Urinary bladder (tissue), 4 donors: ENCODE measurements around the gene SCARF2. TPM values are rescaled to one million over a fixed set of nuclear protein-coding genes. Genes with fewer than 3 reads are reported as not detected.
A peak's percentile ranks its signal among the peaks of the same experiment; 100 is the strongest.
"Not testable (repeated sequence)": the region's sequence is repeated elsewhere in the genome, so short reads cannot be mapped to it uniquely, and the experiment has no call there.

Experiments
- DNase-seq: peaks from one replicate; pipeline ENCODE4 v3.0.0-alpha.2; 2015; ENCODE audit errors: extremely low spot score
- H3K27ac ChIP-seq: one replicate; pipeline ENCODE4 v1.5.1; 2013; ENCODE audit warnings: low read depth, mild to moderate bottlenecking, moderate library complexity
- H3K36me3 ChIP-seq: one replicate; pipeline ENCODE4 v1.6.1; 2013; ENCODE audit warnings: mild to moderate bottlenecking, moderate library complexity; ENCODE audit not compliant: insufficient read depth
- H3K4me1 ChIP-seq: one replicate; pipeline ENCODE4 v1.6.1; 2013; ENCODE audit warnings: mild to moderate bottlenecking, moderate library complexity; ENCODE audit not compliant: insufficient read depth
- H3K4me3 ChIP-seq: one replicate; pipeline ENCODE4 v1.5.1; 2013; ENCODE audit warnings: low read depth, low read length
- WGBS: extraction: QIAGEN DNeasy Blood & Tissue Kit; methylation state at CpG from one replicate; pipeline ENCODE4 v1.1.7; 2013; 5-methylcytosine and 5-hydroxymethylcytosine counted together
- polyA plus RNA-seq: library from polyadenylated mRNA; stranded (reverse); fragments of 200-250 nt; gene quantifications from one replicate; pipeline ENCODE4 v1.2.3, GENCODE V29; 2013
- total RNA-seq: library from RNA; depleted of rRNA; stranded (reverse); fragments of >200 nt; gene quantifications from one replicate; pipeline ENCODE4 v1.2.3, GENCODE V29; 2014
- donor health status: healthy with polysubstance abuse.
- donor health status: healthy.

Gene SCARF2
- total and polyA plus RNA-seq, 2 donors = 10.4 to 16.8 TPM

DNA sequence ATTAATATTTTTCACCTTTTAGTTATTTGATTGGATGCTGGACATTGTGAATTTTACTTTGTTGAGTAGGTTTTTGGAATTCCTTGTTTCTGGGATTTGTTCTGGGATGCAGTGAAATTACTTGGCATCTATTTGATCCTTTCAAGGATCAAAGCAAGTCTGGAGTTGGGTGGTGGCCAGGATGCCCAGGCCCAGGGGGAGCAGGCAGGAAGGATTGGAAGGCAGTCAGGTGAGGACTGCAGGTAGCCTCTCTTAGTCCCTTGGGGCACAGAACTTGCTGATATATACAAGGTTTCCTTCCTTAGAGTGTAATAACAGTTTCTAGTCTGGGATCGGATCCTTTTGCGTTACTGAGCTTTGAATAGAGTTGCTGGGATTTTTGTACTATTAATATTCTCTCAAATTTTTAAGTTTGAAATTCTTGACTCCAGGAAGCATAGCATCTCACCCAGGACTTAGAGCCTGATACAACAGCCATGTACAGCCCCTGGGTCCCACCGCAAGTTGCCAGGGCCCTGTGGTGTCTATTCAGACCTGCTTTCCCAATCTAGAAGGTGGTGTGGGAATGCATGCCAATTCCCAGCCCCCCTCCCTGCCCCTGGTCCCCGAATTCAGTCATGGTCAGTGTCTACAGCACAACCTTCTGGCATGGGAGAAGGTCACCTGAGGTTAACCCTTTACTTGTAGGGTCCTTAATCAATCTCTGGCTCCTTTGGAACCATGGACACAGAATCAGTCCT lies 37.6 kb downstream of the SCARF2 start:
- Histone ChIP-seq H3K36me3 (no peaks in the 10 kb centered on the region), H3K4me1 (no peaks in the 10 kb centered on the region), H3K27ac (no peak overlapping the region), H3K4me3 (no peak overlapping the region)
- 84% methylated on average over 4 of the region's 4 CpGs for WGBS
- no peak for DNase-seq

DNA sequence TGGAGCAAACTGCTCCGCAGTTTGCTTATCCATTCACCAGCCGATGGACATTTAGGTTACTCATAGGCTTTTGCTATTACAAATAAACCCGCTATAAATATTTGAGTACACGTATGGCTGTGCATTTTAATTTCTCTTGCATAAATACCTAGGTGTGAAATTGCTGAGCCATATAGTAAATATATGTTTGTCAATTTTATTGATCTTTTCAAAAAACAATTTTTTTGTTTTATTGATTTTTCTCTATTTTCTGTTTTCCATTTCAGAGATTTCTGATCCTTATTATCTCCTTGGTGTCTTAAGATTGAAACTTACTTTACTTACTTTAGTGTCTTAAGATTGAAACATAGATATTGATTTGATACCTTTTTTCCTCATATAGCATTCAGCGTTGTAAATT lies 39.2 kb downstream of the SCARF2 start:
- WGBS = 93% methylated on average over 5 of the region's 5 CpGs
- no peaks in the 10 kb centered on the region for H3K36me3 ChIP-seq
- no peak overlapping the region for H3K27ac ChIP-seq
- H3K4me3 ChIP-seq = no peak overlapping the region
- H3K4me1 ChIP-seq = no peaks in the 10 kb centered on the region
- no peak for DNase-seq

DNA sequence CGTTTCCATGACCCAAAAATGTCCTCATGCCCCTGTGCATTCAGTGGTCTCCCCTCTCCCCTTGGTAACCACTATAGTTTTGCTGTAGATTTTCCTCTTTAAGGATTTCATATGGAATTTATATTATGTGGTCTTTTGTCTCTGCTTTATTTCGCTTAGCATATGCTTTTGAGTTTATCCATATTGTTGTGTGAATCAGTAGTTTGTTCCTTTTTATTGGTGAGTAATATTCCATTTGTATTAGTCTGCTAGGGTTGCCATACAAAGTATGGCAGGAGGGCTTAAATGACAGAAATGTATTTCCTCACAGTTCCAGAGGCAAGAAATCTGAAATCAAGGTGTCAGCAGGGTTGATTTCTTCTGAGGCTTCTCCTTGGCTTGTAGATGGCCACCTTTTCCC lies 40.1 kb downstream of the SCARF2 start:
- Histone ChIP-seq H3K4me1 (no peaks in the 10 kb centered on the region), H3K27ac (no peak overlapping the region), H3K36me3 (no peaks in the 10 kb centered on the region), H3K4me3 (no peak overlapping the region)
- DNase-seq = no peak
- 93% methylated on average over 2 of the region's 2 CpGs for WGBS

DNA sequence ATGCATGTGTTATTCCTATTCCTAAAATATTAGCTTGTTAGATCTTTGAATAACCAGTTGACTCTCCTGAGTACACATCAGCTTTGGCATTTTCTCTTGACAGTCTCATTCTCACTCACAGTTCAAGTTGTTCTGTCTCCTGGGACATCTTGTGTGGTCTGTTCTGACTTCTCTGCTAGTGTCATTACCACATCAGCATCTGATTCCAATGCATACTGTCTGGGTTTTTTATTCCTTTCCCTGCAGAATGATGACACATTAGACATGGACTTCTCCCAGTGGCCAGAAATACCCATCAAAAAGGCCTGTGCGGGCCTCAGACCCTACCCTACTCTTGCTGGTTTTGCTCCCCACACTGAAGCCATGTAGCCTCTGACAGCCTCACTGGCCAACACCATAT lies 41.0 kb downstream of the SCARF2 start:
- DNase-seq = no peak
- H3K27ac ChIP-seq = no peak overlapping the region
- no peak overlapping the region for H3K4me3 ChIP-seq
- H3K4me1 ChIP-seq = no peaks in the 10 kb centered on the region
- H3K36me3 ChIP-seq = no peaks in the 10 kb centered on the region
- 82% methylated on average over 1 of the region's 1 CpG for WGBS

DNA sequence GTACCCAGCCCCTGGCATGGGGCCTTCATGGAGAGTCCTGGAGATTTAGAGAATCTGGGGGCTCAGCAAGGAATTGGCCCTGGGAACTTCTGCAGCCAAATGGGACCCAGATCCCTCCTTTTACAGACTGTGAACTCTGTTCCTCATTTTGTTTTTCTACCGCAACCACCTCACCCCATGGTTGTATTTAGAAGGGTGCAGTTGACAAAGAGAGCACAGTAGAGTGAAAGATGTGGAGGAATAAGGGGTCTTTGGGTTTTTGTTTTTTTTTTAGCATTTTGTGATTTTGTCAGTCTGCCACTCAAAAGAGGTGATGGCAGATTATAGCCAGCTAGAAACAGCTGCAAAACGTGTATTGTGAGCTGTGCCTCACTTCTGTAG lies 41.7 kb downstream of the SCARF2 start:
- no peak overlapping the region for H3K27ac ChIP-seq
- no peak for DNase-seq
- WGBS = 64% methylated on average over 2 of the region's 2 CpGs
- H3K36me3 ChIP-seq = no peaks in the 10 kb centered on the region
- H3K4me3 ChIP-seq = no peak overlapping the region
- H3K4me1 ChIP-seq = no peaks in the 10 kb centered on the region

DNA sequence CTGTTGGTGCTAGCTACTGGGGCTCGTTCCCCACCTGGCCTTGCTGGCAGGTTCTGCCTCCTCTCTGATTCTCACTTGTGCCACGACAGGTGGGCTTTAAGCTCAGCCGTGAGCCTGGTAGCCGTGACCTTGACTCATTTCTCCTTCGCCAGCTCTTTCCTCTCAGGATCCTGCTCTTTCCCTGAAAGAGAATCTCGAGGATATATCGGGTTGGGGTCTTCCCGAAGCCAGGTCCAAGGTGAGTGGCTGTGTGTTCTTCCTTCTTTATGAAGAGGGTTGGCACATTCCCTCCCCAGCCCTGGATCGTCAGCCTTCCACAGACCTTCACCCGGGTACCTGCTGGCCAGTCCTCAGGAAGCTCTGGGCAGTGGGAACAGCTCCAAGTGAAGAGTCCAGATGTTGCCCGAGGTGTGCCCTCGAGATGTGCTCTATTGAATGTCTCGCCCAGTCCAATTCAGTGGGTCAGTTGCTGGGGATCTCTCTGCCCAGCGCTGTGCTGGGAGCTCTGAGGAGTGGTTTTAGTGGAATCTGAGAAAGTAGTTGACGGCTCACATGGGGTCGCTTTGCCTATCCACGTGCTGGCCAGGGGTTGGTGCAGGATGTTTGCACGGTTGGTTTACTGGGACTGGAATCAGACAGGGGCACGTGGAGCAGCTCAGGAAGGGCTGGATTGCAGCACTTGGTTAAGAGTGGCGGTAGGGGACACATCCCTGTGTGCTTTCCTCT lies 42.3 kb downstream of the SCARF2 start:
- Histone ChIP-seq H3K27ac (no peak overlapping the region), H3K4me1 (no peaks in the 10 kb centered on the region), H3K36me3 (no peaks in the 10 kb centered on the region), H3K4me3 (no peak overlapping the region)
- WGBS = 75% methylated on average over 20 of the region's 20 CpGs
- DNase-seq = no peak

DNA sequence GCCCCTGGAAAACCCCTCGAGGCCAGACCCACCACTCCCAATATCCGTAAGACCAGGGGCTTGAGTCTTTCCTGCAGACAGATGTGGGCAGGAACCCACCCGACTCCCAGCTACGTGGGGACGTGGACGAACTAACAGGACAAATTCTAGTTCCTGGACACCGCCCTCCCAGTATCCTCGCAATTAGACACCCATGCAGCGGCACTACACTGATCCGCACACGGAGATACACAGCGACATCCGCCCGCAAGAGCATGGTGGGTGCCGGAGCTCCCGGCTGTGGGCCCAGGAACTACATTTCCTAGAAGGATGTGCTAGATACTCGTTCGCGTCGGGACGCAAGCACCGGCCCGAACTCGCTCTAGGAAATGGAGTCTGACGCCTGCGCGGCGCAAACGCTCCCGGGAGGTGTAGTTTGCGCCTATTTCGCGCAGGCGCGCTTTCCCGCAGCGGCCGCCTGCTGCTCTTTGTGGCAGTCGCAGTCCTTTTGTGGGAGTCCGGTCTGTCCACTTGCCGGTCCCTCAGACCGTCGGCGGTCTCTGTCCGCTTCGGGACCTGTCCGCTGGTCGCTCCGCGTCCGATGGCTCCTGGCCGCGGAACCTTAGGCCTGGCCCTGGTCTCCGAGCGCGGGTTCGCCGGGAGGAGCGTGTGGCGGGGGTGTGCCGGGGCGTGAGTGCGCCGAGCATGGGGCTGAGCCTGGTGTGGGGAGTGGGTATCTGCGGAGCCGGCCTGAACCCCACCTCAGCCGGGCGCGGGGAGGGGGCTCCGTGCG lies 43.7 kb downstream of the SCARF2 start, which contains the start of gene ZNF74:
Gene ZNF74, plus strand, starts transcription at position 447 of the 772 bp plus-strand sequence. CDS start 478 bp downstream, outside the sequence.
- WGBS = 1% methylated on average over 71 of the region's 71 CpGs
- Histone ChIP-seq H3K4me1 (no peaks in the 10 kb centered on the region), H3K27ac (peak within 1 kb of the TSS; percentile 66), H3K36me3 (no peaks in the 10 kb centered on the region), H3K4me3 (peak within 1 kb of the TSS; percentile 79)
- DNase-seq = peak; percentile 85

DNA sequence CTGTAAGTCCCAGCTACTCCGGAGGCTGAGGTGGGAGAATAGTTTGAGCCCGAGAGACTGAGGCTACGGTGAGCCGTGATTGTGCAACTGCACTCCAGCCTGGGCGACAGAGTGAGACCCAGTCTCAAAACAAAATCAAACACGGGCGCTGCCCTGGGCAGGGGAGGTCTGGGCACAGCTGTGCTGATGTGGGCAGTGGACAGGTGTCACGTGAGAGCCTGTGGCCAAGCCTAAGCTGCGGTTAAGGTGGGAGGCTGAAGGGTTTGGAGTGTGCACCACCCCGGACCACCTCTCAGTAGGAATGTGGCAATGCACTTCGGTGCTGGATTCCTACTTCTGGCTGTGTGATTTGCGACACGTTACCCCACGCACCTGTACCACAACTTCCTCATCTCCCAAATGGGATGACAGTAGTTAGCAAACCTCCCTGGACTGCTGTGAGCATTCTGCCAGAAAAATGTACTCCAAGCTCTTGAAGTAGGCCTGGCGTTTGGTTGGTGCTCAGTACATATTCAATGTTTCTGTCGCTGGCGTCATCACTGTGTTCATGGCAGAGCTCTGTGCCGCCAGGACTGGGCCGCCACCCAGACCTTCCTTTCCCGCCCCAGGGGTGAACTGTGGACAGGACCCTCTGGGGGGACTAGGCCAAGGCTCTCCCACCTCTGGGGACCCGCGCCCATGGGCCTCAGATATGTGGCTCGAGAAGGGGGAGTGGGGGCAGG lies 44.5 kb downstream of the SCARF2 start:
- Histone ChIP-seq H3K4me1 (no peaks in the 10 kb centered on the region), H3K27ac (no peak overlapping the region), H3K36me3 (no peaks in the 10 kb centered on the region), H3K4me3 (peak overlapping the region; percentile 79)
- 94% methylated on average over 23 of the region's 23 CpGs for WGBS
- DNase-seq = no peak

DNA sequence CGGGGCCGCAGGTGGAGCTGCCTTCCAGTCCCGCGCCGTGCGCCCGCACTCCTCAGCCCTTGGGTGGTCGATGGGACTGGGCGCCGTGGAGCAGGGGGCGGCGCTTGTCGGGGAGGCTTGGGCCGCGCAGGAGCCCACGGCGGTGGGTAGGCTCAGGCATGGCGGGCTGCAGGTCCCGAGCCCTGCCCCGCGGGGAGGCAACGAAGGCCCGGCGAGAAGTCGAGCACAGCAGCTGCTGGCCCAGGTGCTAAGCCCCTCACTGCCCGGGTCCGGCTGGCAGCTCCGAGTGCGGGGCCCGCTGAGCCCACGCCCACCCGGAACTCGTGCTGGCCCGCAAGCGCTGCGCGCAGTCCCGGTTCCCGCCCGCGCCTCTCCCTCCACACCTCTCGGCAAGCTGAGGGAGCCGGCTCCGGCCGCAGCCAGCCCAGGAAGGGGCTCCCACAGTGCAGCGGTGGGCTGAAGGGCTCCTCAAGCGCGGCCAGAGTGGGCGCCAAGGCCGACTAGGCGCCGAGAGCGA lies 45.2 kb downstream of the SCARF2 start:
- 97% methylated on average over 53 of the region's 53 CpGs for WGBS
- not testable (repeated sequence) for H3K27ac ChIP-seq, DNase-seq, H3K4me3 ChIP-seq, H3K36me3 ChIP-seq, H3K4me1 ChIP-seq

DNA sequence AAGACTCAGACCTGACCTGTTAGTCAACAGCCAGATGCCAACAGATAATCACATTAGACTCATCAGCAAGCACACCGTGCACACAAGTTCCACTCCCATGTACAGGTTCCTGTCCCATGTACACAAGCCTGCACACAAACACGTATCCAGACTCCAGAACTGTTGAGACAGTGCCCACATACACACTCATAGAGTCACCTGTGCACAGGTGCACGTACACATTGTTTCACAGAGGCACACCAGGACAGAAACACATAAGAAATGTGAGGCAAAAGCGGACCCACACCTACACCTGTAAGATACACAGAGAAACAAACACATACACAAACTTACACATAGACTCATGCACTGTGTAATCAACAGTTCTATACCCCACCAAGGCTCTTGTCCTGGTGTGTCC lies 46.4 kb downstream of the SCARF2 start:
- Histone ChIP-seq H3K4me1 (no peaks in the 10 kb centered on the region), H3K36me3 (no peaks in the 10 kb centered on the region), H3K4me3 (no peak overlapping the region), H3K27ac (no peak overlapping the region)
- 81% methylated on average over 4 of the region's 4 CpGs for WGBS
- DNase-seq = no peak

DNA sequence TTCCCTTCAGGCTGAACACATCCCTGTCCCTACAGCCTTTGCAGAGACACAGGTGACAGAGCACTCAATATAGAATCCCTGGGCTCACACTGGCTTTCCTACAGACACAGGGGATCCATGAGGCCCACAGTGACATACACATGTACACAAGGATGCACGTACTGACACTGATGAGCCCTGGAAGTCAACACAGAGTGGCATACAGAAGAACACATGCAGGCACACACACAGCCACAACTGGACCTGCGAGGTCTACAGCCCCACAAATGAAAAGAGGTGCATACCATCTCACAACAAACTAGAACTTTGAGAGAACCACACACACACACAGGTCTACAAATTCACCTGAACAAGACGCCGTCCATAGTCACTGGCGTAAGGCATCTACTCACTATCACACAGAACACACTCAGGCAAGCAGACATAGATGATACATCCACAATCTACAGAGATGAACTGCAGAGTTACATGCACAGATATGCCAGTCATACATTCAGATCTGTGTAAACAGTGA lies 47.2 kb downstream of the SCARF2 start:
- no peak for DNase-seq
- H3K27ac ChIP-seq = no peak overlapping the region
- WGBS = 88% methylated on average over 5 of the region's 5 CpGs
- no peak overlapping the region for H3K4me3 ChIP-seq
- no peaks in the 10 kb centered on the region for H3K36me3 ChIP-seq
- H3K4me1 ChIP-seq = no peaks in the 10 kb centered on the region

DNA sequence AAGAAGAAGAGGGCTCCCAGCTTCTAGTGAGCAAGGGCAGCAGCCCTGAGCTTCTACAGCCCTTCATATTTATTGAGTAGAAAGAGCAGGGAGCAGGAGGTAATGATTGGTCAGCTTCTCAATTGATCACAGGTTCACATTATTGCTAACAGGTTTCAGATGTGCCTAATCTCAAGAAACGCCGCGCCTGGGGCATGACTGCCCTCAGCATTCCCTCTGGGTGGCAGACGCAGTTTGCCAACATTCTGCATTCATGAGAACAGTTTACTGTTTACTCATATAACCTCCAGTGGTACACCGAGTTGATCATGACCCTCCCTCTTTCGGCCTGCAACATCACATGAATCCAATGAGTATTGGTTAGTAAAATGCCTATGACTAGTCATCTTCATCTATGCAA lies 48.3 kb downstream of the SCARF2 start:
- WGBS = 85% methylated on average over 6 of the region's 6 CpGs
- no peaks in the 10 kb centered on the region for H3K4me1 ChIP-seq
- no peak overlapping the region for H3K27ac ChIP-seq
- no peak for DNase-seq
- no peak overlapping the region for H3K4me3 ChIP-seq
- no peaks in the 10 kb centered on the region for H3K36me3 ChIP-seq

DNA sequence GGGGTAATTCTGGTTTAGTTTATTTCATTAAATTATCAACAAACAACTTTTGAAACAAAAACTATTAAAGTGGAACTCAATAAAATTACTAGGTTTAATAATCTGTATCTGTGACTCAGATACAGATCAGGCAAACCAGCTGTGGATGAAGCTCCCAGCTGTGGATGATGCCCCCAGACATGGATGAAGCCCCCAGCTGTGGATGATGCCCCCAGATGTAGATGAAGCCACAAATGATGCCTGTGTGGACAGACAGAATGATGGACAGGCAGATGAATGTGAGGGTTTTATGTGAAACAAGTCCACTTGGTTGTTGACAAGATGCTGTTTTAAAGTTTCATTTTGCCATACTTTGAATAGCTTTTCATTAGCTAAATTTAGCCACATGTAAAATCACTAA lies 49.4 kb downstream of the SCARF2 start:
- Histone ChIP-seq H3K36me3 (no peaks in the 10 kb centered on the region), H3K4me1 (no peaks in the 10 kb centered on the region), H3K27ac (no peak overlapping the region), H3K4me3 (no peak overlapping the region)
- no peak for DNase-seq
